Hepatocyte (in vitro differentiated cells): ENCODE data around the gene CPD. TPM values are rescaled to one million over a fixed set of nuclear protein-coding genes. Genes with fewer than 3 reads are reported as not detected.

Experiments used
- DNase-seq: peaks from one replicate; pipeline ENCODE4 v3.0.0-alpha.2; 2016; ENCODE audit warnings: low spot score
- H2AFZ ChIP-seq: fragments of 200-600 bp; sonication (generic); 2 replicates; pipeline ENCODE4 v1.6.0; 2016; ENCODE audit warnings: antibody characterized with exemption, mild to moderate bottlenecking
- H3K27ac ChIP-seq: fragments of 200-600 bp; sonication (generic); 2 replicates; pipeline ENCODE4 v1.5.1; 2016; ENCODE audit warnings: mild to moderate bottlenecking
- H3K27me3 ChIP-seq: fragments of 200-600 bp; sonication (generic); 2 replicates; pipeline ENCODE4 v1.6.1; 2016
- H3K36me3 ChIP-seq: fragments of 200-600 bp; sonication (generic); replicated peaks from 2 replicates; pipeline ENCODE4 v1.5.1; 2016; ENCODE audit warnings: low read depth; ENCODE audit not compliant: insufficient read depth
- H3K4me1 ChIP-seq: fragments of 200-600 bp; sonication (generic); 2 replicates; pipeline ENCODE4 v1.5.1; 2016; ENCODE audit warnings: mild to moderate bottlenecking, moderate library complexity; ENCODE audit not compliant: insufficient read depth
- H3K4me2 ChIP-seq: fragments of 200-600 bp; sonication (generic); 2 replicates; pipeline ENCODE4 v1.6.0; 2016
- H3K4me3 ChIP-seq: fragments of 200-600 bp; sonication (generic); 2 replicates; pipeline ENCODE4 v1.5.1; 2016; ENCODE audit warnings: mild to moderate bottlenecking
- H3K79me2 ChIP-seq: fragments of 200-600 bp; sonication (generic); 2 replicates; pipeline ENCODE4 v1.6.0; 2017; ENCODE audit warnings: mild to moderate bottlenecking
- H3K9me2 ChIP-seq: fragments of 200-600 bp; sonication (generic); replicated peaks from 2 replicates; pipeline ENCODE4 v1.6.0; 2017; ENCODE audit warnings: mild to moderate bottlenecking; ENCODE audit not compliant: insufficient read depth
- H3K9me3 ChIP-seq: fragments of 200-600 bp; sonication (generic); 2 replicates; pipeline ENCODE4 v1.5.1; 2016; ENCODE audit warnings: low read depth, mild to moderate bottlenecking
- H4K20me1 ChIP-seq: fragments of 200-600 bp; sonication (generic); 2 replicates; pipeline ENCODE4 v1.6.0; 2016; ENCODE audit warnings: mild to moderate bottlenecking; ENCODE audit not compliant: insufficient read depth, poor library complexity, severe bottlenecking
- CTCF ChIP-seq: fragments of 200-600 bp; sonication (generic); IDR thresholded peaks from 2 replicates; pipeline ENCODE4 v1.5.1; 2016; ENCODE audit warnings: antibody characterized with exemption, mild to moderate bottlenecking; ENCODE audit not compliant: poor library complexity
- EZH2 ChIP-seq: fragments of 200-600 bp; sonication (generic); IDR thresholded peaks from 2 replicates; pipeline ENCODE4 v1.6.1; 2016; ENCODE audit warnings: antibody characterized with exemption, mild to moderate bottlenecking, borderline replicate concordance
- EZH2phosphoT487 ChIP-seq: fragments of 200-600 bp; sonication (generic); IDR thresholded peaks from one replicate; pipeline ENCODE4 v1.6.1; 2018; ENCODE audit warnings: antibody characterized with exemption, mild to moderate bottlenecking, low read depth, moderate library complexity; ENCODE audit not compliant: unreplicated experiment, severe bottlenecking
- WGBS: methylation state at CpG from one replicate; pipeline ENCODE4 v1.1.6; 2016; ENCODE audit warnings: low lambda C conversion rate; ENCODE audit errors: missing lambda C conversion rate; 5-methylcytosine and 5-hydroxymethylcytosine counted together
- polyA plus RNA-seq: library from polyadenylated mRNA; unstranded; fragments of >200 nt; fragmentation: Nextera tagmentation; extraction: Ambion mirVana; gene quantifications from 2 replicates; pipeline ENCODE4 v1.2.1, GENCODE V29; 2016
- total RNA-seq: library from RNA; depleted of rRNA; stranded (reverse); fragments of >200 nt; gene quantifications from 2 replicates; pipeline ENCODE4 v1.2.3, GENCODE V29; 2014

The CPD gene
- total and polyA plus RNA-seq, 2 experiments from 2014 or later: 20.7 to 80.6 TPM

- 100% methylated on average over 2 of the region's 2 CpGs for WGBS
- Histone ChIP-seq H3K27me3 (no peaks in the 10 kb centered on the region), H3K9me2 (no peaks in the 10 kb centered on the region), H3K79me2 (no peaks in the 10 kb centered on the region), H3K4me3 (no peak overlapping the region), H3K36me3 (no peaks in the 10 kb centered on the region), H3K4me1 (no peaks in the 10 kb centered on the region), H2AFZ (no peak overlapping the region), H3K4me2 (no peak overlapping the region), H3K9me3 (no peaks in the 10 kb centered on the region), H3K27ac (no peak overlapping the region), H4K20me1 (no peaks in the 10 kb centered on the region)
- TF ChIP-seq EZH2phosphoT487 (no peak), CTCF (no peak), EZH2 (no peak)
- DNase-seq: no peak
Observed at GRCh38 chr17:30424471-30424870, 45.7 kb downstream of the CPD start.

GRCh38 chr17:30426292-30426691, 47.6 kb downstream of the CPD start:
- Histone ChIP-seq H3K4me1 (no peaks in the 10 kb centered on the region), H3K9me2 (no peaks in the 10 kb centered on the region), H3K79me2 (no peaks in the 10 kb centered on the region), H3K27me3 (no peaks in the 10 kb centered on the region), H4K20me1 (no peaks in the 10 kb centered on the region), H3K4me3 (no peak overlapping the region), H3K27ac (no peak overlapping the region), H2AFZ (no peak overlapping the region), H3K36me3 (no peaks in the 10 kb centered on the region), H3K9me3 (no peaks in the 10 kb centered on the region), H3K4me2 (no peak overlapping the region)
- 96% methylated on average over 2 of the region's 2 CpGs for whole genome bisulfite sequencing
- DNase-seq: no peak
- no peak for TF ChIP-seq EZH2
- TF ChIP-seq CTCF: no peak
- TF ChIP-seq EZH2phosphoT487: no peak

- Histone ChIP-seq H3K36me3 (no peaks in the 10 kb centered on the region), H3K4me1 (no peaks in the 10 kb centered on the region), H3K27me3 (no peaks in the 10 kb centered on the region), H3K4me3 (no peak overlapping the region), H4K20me1 (no peaks in the 10 kb centered on the region), H3K27ac (no peak overlapping the region), H2AFZ (no peak overlapping the region), H3K9me3 (no peaks in the 10 kb centered on the region), H3K79me2 (no peaks in the 10 kb centered on the region), H3K9me2 (no peaks in the 10 kb centered on the region), H3K4me2 (no peak overlapping the region)
- no peak for DNase-seq
- 80% methylated on average over 1 of the region's 1 CpG for WGBS
- TF ChIP-seq EZH2phosphoT487: no peak
- no peak for TF ChIP-seq CTCF
Observed at GRCh38 chr17:30427611-30428010, 48.9 kb downstream of the CPD start.

- Histone ChIP-seq H3K4me1 (no peaks in the 10 kb centered on the region), H3K79me2 (no peaks in the 10 kb centered on the region), H2AFZ (no peak overlapping the region), H3K4me2 (no peak overlapping the region), H3K9me2 (no peaks in the 10 kb centered on the region), H3K27ac (no peak overlapping the region), H4K20me1 (no peaks in the 10 kb centered on the region), H3K9me3 (no peaks in the 10 kb centered on the region), H3K27me3 (no peaks in the 10 kb centered on the region), H3K36me3 (no peaks in the 10 kb centered on the region), H3K4me3 (no peak overlapping the region)
- no peak for TF ChIP-seq CTCF
- no peak for TF ChIP-seq EZH2phosphoT487
- TF ChIP-seq EZH2: no peak
- WGBS: 95% methylated on average over 1 of the region's 1 CpG
- DNase-seq: no peak
Observed at GRCh38 chr17:30429155-30429554, 50.4 kb downstream of the CPD start.
